GM15510 (cell line): ENCODE results near the gene ANTXR1.

Source experiments
- POLR2A ChIP-seq: IDR thresholded peaks from 3 replicates; pipeline ENCODE4 v1.6.1; 2011; ENCODE audit warnings: borderline replicate concordance; ENCODE audit not compliant: insufficient read length; ENCODE audit errors: extremely low read depth

ANTXR1 gene

GRCh38 chr2:69297216-69297615 is 284.2 kb downstream of the ANTXR1 start:
- TF ChIP-seq POLR2A: no peak

GRCh38 chr2:69298261-69298660 is 285.3 kb downstream of the ANTXR1 start:
- no peak for TF ChIP-seq POLR2A

GRCh38 chr2:69298862-69299261 is 285.9 kb downstream of the ANTXR1 start:
- no peak for TF ChIP-seq POLR2A
